HAP-1 (cell line): ENCODE results near the gene KCND3.

Experiments
- DNase-seq, 2 experiments: peaks; one replicate each; pipeline ENCODE4 v3.0.0-alpha.2; 2016 to 2020; ENCODE audit warnings: low spot score in 2 of 2
- H3K27me3 ChIP-seq: fragments of 250-450 bp; sonication (Bioruptor Pico); 2 replicates; pipeline ENCODE4 v1.5.1; 2020; ENCODE audit warnings: low read depth, mild to moderate bottlenecking, moderate library complexity
- H3K36me3 ChIP-seq: fragments of 250-450 bp; sonication (Bioruptor Pico); replicated peaks from 2 replicates; pipeline ENCODE4 v1.5.1; 2020; ENCODE audit warnings: mild to moderate bottlenecking
- H3K4me1 ChIP-seq: fragments of 250-450 bp; sonication (Bioruptor Pico); 2 replicates; pipeline ENCODE4 v1.5.1; 2020; ENCODE audit warnings: mild to moderate bottlenecking
- H3K4me3 ChIP-seq: fragments of 250-450 bp; sonication (Bioruptor Pico); 2 replicates; pipeline ENCODE4 v1.5.1; 2020; ENCODE audit warnings: mild to moderate bottlenecking, moderate library complexity
- H3K9me3 ChIP-seq: fragments of 250-450 bp; sonication (Bioruptor Pico); 2 replicates; pipeline ENCODE4 v1.5.1; 2020; ENCODE audit warnings: mild to moderate bottlenecking, moderate library complexity
- in situ Hi-C: fragments of 300-500 bp; cut with MboI; formaldehyde crosslinking; loops from 3 replicates; pipeline ENCODE4 v1.14.3; 2020; ENCODE audit warnings: low sequenced_read_pairs, inconsistent platforms, mixed read lengths

Gene KCND3

DNA sequence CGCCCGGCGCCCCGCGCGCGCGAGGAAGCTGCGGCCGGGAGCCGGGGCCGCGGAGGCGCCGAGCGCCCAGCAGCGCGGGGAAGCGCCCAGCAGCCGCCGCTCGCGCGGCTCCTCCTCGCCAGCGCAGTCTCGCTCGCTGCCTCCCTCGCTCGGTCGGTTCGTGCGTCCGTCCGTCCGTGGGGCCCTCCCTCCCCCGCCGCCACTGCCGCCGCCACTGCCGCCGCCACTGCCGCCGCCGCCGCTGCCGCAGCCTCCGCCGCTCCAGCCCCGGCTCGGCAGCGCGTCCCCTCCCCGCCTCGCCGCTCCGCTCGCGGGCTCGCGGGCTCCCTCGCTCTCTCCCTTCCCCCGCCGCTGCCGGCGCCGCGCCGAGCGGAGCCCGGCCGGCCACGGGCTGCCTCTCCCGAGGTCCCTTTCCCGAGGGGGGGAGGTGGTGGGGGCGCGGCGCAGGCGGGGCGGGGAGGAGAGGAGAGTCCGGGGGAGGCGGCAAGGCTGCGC, at the start of gene KCND3:
KCND3 (minus strand) TSS at position 138 of the 495 bp plus-strand sequence.
- H3K4me3 ChIP-seq, result peak within 1 kb of the TSS; percentile 36
- no peaks in the 10 kb centered on the region for H3K9me3 ChIP-seq
- H3K36me3 ChIP-seq, result no peaks in the 10 kb centered on the region
- H3K27me3 ChIP-seq, result peaks cover 16% of the 10 kb centered on the region
- in situ Hi-C loops, result no loop called here
- DNase-seq, result peak in 1 of 2 experiments; percentile 35
- peaks cover 6% of the 10 kb centered on the region for H3K4me1 ChIP-seq

DNA sequence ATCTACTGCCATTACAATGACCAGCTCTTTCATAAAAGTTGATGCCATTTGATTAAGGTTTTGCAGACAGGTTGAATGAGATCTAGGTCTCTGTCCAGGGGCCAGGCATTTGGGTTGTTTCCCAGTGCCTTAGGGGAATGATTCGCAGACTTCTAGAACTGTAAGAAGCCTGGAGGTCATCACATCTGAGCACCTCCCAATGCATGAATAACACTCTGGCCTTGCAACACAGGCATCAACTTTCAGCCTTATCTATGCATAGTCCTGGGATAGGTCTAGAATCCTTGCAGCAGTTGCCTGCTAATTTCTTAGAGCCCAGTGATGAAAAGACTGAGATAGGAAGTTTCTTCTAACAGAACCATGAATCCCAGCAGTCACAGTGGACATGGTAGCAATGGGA, 44.8 kb upstream of the KCND3 start:
- no peak overlapping the region for H3K4me3 ChIP-seq
- no peaks in the 10 kb centered on the region for H3K27me3 ChIP-seq
- DNase-seq, result no peak
- H3K9me3 ChIP-seq, result no peaks in the 10 kb centered on the region
- no peaks in the 10 kb centered on the region for H3K36me3 ChIP-seq
- H3K4me1 ChIP-seq, result no peaks in the 10 kb centered on the region
- in situ Hi-C loops, result no loop called here

DNA sequence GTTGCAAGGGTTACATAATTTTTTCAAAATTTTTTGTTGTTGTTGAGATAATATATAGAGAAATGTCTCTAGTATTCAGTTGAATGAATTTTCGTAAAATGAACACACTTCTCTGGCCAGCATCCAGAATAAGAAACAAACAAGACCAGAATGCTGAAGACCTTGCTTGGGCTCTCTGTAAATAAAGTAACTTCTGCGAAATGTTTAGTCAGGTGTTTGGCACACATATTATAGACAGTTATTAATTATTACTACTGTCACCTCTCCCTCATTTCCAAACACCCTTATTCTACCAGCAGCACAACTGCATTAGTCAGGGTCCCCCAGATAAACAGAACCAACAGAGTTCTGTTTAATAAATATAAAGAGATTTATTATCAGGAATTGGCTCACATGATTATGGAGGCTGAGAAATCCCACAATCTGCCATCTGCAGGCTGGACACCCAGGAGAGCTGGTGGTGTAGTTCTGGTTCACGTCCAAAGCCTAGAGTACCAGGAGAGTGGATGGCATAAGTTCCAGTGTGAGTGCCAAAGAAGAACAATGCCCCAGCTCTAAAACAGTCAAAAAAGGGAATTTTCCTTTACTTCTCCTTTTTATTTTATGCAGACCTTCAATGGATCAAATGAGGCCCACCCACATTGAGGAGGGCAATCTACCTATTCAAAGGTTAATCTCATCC, 44.1 kb upstream of the KCND3 start:
- Histone ChIP-seq H3K36me3 (no peaks in the 10 kb centered on the region), H3K27me3 (no peaks in the 10 kb centered on the region), H3K9me3 (no peaks in the 10 kb centered on the region), H3K4me3 (no peak overlapping the region), H3K4me1 (no peaks in the 10 kb centered on the region)
- in situ Hi-C loops, result no loop called here
- DNase-seq, result no peak

DNA sequence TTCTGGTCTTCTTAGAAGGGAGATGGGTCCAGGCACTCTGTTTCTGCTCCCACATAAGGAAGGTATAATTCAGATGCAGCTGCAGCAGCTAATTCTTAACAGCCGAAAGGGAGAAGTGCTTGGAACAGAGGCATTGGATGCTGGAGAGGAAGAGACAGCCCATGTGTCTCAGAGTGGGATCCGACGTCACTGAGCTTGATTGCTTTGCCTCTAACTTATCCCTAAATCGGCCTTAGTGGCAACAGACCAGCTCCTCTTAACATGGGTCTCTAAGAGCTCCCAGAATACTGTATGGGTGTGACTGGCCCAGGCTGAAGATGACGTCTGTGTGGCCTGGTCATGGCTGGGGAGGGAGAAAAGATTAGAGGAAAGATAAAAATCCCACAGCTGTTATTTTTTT, 40.7 kb upstream of the KCND3 start:
- Histone ChIP-seq H3K36me3 (no peaks in the 10 kb centered on the region), H3K27me3 (no peaks in the 10 kb centered on the region), H3K4me3 (no peak overlapping the region), H3K9me3 (no peaks in the 10 kb centered on the region), H3K4me1 (peaks cover 3% of the 10 kb centered on the region; the same call in 1 of the 2 replicates)
- in situ Hi-C loops, result no loop called here
- DNase-seq, result no peak

DNA sequence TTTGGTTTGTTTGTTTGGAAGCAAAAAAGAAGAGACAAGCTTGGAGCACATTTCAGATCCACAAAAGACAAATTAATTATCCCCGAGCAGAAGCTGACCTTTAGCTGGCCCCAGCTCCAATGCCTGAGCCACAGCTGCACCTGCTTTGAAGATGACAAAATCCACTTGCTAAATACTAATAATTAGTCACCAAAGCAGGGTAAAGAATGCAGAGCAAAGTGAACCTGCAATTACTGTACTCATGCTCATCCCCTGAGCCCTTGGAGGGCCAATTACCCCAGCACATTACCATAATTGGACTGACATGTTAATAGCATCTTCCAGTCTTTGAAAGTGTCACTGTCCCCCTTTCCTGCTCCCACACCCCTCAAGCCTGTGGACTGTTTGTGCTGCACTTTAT, 38.2 kb upstream of the KCND3 start:
- H3K27me3 ChIP-seq, result no peaks in the 10 kb centered on the region; the same call in 1 of the 2 replicates
- in situ Hi-C loops, result no loop called here
- no peaks in the 10 kb centered on the region for H3K9me3 ChIP-seq
- no peak overlapping the region for H3K4me3 ChIP-seq
- peaks cover 3% of the 10 kb centered on the region; the same call in 1 of the 2 replicates for H3K4me1 ChIP-seq
- no peak for DNase-seq
- H3K36me3 ChIP-seq, result no peaks in the 10 kb centered on the region

DNA sequence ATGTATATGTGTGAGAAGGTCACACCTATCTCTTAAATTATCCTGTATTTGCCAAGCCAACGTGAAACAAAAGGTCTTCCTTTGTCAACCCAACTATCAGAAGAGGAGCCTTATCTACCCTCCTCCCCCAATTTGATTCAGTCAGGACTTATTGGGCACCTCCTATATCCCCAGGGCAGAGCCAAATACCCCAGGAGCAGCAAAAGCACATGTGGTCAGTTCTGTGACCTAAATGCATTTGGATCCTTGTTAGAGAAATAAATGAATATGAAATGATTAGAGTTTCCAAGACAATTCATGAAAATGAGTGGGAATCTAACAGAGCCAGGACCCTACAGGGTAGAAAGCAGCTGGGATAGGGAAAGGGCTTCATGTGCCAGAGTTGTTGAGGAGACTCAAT, 37.0 kb upstream of the KCND3 start:
- no peaks in the 10 kb centered on the region for H3K9me3 ChIP-seq

DNA sequence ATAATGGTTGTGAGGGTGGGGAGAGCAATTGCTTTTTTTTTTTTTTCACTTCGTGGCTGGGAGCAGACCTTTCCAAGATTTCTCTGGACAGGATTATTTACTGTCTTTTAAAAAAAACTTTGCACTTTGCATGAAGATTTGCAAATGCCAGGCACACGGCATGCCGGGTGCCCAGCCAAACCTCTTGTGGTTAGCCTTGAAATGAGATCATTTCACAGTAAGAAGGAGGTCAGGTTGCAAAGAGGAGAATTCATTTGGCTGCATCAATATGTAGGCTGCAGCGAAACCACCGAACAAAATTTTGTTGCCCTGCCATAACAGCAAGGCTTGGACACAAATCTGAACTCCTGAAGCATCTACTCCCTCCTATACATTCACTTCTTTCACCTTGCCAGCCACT, 36.5 kb upstream of the KCND3 start:
- Histone ChIP-seq H3K4me1 (peaks cover 3% of the 10 kb centered on the region; the same call in 1 of the 2 replicates), H3K9me3 (no peaks in the 10 kb centered on the region), H3K36me3 (no peaks in the 10 kb centered on the region), H3K27me3 (no peaks in the 10 kb centered on the region; the same call in 1 of the 2 replicates), H3K4me3 (no peak overlapping the region)
- no peak for DNase-seq
- in situ Hi-C loops, result no loop called here

More for the DNA sequence above, 37.0 kb upstream of the KCND3 start:
- Histone ChIP-seq H3K4me1 (peaks cover 3% of the 10 kb centered on the region; the same call in 1 of the 2 replicates), H3K36me3 (no peaks in the 10 kb centered on the region), H3K4me3 (no peak overlapping the region), H3K27me3 (no peaks in the 10 kb centered on the region; the same call in 1 of the 2 replicates)
- DNase-seq, result no peak
- in situ Hi-C loops, result no loop called here

DNA sequence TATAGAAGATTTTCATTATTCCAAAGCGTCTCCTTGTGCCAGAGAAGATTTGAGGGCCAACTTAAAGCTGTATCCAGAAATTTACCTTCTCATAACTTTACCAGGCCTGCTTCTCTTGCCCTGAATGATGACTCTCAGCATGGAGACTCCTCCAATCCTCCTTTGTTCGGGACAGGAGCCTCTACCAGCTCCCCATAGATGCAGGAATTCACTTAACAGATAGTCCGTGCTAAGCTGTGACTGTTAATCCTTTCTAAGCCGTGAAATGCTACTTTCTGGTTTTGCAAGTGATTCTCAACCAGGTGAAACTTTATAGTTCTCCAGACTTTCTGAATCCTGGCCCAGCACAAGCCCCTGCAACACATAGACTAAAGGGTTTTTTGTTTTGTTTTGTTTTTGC, 31.8 kb upstream of the KCND3 start:
- no peak for DNase-seq
- no peaks in the 10 kb centered on the region for H3K4me1 ChIP-seq
- no peaks in the 10 kb centered on the region for H3K36me3 ChIP-seq
- no peaks in the 10 kb centered on the region for H3K9me3 ChIP-seq
- no peaks in the 10 kb centered on the region; the same call in 1 of the 2 replicates for H3K27me3 ChIP-seq
- in situ Hi-C loops, result no loop called here
- no peak overlapping the region for H3K4me3 ChIP-seq

DNA sequence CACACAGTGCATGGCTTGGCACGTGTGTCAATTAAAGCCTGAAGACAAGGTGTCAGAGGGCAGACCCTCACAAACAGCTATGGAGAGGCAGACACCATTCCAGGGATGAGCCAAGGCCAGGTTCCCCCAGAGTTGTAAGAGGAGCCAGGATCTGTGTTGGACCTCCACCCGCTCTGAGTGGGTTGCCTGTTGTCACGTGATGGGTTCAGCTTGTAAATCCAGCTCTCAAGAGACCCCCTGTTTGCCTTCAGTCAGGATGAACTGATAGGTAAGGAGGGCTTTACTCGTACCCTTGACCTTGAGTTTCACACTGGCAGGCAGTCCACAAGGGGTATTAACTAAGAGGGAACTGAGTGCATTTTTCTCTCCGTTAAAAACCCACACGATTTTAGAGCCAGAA, 27.7 kb upstream of the KCND3 start:
- H3K9me3 ChIP-seq, result no peaks in the 10 kb centered on the region
- in situ Hi-C loops, result no loop called here
- no peak for DNase-seq

DNA sequence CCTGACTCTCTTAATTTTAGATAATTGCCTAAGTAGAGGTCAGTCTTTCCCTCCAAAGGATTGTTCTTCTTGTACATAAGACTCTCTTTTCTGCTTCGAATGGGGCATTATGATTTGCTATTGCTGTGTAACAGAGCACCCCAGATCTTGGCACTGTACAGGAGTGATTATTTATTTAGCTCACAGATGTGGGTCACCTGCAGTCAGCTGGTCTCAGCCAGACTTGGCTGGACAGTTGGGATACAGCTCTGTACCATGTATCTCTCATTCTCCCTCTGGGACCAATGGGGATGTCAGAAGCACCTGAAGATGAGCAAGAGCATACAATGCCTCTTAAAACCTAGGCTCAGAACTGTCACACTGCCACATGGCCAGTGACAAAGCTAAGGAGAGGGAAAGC, 23.4 kb upstream of the KCND3 start:
- in situ Hi-C loops, result no loop called here
- H3K36me3 ChIP-seq, result no peaks in the 10 kb centered on the region
- H3K4me1 ChIP-seq, result no peaks in the 10 kb centered on the region
- no peak for DNase-seq
- no peaks in the 10 kb centered on the region for H3K9me3 ChIP-seq
- no peak overlapping the region for H3K4me3 ChIP-seq
- H3K27me3 ChIP-seq, result peaks cover 3% of the 10 kb centered on the region; the same call in 1 of the 2 replicates

More for the DNA sequence above, 27.7 kb upstream of the KCND3 start:
- Histone ChIP-seq H3K36me3 (no peaks in the 10 kb centered on the region), H3K27me3 (peaks cover 3% of the 10 kb centered on the region; the same call in 1 of the 2 replicates), H3K4me1 (no peaks in the 10 kb centered on the region), H3K4me3 (no peak overlapping the region)

DNA sequence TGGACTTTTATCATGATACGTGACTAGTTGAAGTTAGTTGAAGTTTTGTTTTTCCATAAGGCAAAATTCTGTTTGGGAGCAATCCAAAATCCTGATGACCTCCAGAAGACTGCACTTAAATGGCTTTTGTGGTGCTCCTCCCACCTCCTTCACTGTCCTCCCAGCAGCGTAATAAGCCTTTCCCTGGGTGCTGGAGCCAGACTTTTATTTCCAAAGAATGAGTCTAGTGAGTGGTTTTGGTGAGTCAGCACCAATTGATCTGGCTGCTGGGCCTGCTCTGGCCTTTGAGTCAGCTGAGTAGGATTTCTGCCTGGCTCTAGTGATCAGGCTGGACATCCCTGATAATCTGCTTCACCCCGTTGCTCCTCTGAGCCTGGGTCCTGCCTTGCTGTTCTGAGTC, 21.7 kb upstream of the KCND3 start:
- in situ Hi-C loops, result no loop called here
- no peaks in the 10 kb centered on the region for H3K9me3 ChIP-seq
- H3K4me1 ChIP-seq, result no peaks in the 10 kb centered on the region
- H3K4me3 ChIP-seq, result no peak overlapping the region
- DNase-seq, result no peak
- peaks cover 3% of the 10 kb centered on the region; the same call in 1 of the 2 replicates for H3K27me3 ChIP-seq
- H3K36me3 ChIP-seq, result no peaks in the 10 kb centered on the region

DNA sequence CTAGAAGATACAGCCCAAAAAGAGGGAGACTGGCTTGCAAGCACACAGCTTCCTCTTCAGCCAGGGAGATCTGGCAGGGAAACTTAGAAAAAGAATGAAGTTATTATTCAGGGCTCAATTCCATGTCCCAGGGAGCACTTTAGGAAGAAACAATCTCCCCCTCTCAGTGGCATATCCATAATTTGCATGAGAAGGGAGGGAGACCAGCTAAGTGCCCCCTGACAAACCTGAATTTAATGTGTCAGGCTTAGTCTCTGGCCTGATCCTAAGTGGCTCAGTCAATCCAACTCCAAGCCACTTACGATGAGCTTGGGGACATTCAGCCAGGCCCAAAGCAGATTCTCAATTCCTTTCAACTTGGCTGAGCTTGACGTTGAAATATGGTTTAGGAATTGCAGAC, 17.7 kb upstream of the KCND3 start:
- DNase-seq, result no peak
- Histone ChIP-seq H3K36me3 (no peaks in the 10 kb centered on the region), H3K27me3 (no peaks in the 10 kb centered on the region), H3K4me1 (no peaks in the 10 kb centered on the region), H3K4me3 (no peak overlapping the region), H3K9me3 (no peaks in the 10 kb centered on the region)
- in situ Hi-C loops, result no loop called here

DNA sequence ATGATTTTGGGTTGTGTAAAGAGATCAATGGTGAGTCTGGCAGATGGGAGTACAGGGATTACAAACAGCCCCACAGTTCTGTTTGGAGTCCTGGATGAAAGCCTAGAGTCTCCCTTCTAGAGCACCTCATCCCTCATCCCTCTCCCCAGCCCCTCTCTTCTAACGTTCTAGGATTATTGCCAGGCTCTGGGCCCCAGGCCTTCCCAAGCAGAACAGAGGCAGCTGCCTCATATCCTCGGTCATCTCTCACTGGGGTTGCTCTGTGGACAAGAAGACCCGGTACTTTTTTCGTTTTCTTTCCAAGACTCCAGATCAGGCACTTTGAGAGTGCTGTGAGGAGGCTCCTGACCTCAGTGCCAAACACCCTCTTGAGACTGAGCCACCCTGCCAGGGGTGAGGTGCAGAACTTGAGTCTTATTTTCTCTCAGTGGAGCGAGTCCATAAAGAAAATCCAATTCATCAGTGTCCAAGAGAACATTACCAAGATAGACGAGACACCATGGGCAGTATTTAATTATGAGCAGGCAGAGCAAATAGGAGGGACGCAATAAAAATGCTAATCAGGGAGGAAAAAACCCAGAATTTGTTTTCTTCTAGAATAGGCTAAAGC, 17.1 kb upstream of the KCND3 start:
- Histone ChIP-seq H3K4me1 (no peaks in the 10 kb centered on the region), H3K27me3 (no peaks in the 10 kb centered on the region), H3K9me3 (no peaks in the 10 kb centered on the region), H3K36me3 (no peaks in the 10 kb centered on the region), H3K4me3 (no peak overlapping the region)
- in situ Hi-C loops, result no loop called here
- no peak for DNase-seq

DNA sequence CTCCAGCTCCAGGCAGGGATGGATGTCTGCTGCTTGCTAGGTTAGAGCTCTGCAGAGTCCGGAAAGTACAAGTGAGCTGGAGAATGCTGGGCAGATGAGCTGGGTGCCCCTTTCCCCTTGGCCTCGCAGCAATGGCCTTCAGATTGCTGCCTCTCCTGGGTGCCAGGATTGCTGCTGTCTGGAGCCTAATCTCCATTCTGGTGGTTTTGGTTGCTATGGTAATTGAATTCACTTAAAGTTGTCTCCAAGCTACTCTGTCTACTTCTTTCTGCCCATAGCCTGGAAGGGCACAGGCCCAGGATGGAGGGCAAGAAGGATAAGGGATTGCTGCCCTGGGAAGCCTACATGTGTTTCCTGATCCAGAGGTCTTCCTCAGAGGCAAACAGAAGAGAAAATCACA, 14.6 kb upstream of the KCND3 start:
- H3K36me3 ChIP-seq, result no peaks in the 10 kb centered on the region
- no peaks in the 10 kb centered on the region for H3K4me1 ChIP-seq
- H3K4me3 ChIP-seq, result no peak overlapping the region
- no peak for DNase-seq
- H3K9me3 ChIP-seq, result no peaks in the 10 kb centered on the region
- peaks cover 8% of the 10 kb centered on the region; the same call in 1 of the 2 replicates for H3K27me3 ChIP-seq
- in situ Hi-C loops, result no loop called here
